Measurements from ENCODE around the gene SEPTIN7.

The SEPTIN7 gene

GRCh38 chr7:35787925-35788324, 12.9 kb upstream of the SEPTIN7 start:
- DNase-seq (ENCODE audit: low read depth in 2 of 2) = no peak

DNA sequence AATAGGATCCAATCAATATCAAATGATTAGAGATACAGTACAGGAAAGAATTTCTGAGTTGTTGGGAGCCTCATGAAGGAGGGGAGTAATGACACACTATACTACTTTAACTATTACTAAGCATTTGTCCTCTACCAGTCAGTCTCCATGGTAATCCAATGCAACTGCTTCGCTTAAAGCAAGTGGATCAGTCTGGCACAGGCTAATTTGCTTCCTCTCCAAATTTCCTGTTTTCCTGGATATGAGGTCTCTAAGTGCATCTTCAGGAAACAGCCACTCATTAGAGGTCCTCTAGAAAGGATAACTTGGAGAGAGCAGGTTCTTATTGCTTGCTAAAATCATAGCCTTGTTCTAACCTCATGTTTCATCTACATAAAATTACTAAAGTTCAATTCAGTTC, 8.4 kb upstream of the SEPTIN7 start:
- no peak for DNase-seq (ENCODE audit: low read depth in 2 of 2)

- no peak for DNase-seq (ENCODE audit: low read depth in 2 of 2)
These were observed 7.9 kb upstream of the SEPTIN7 start for GRCh38 chr7:35792873-35793489.

- no peak for DNase-seq (ENCODE audit: low read depth in 2 of 2)
These were observed 3.5 kb upstream of the SEPTIN7 start for GRCh38 chr7:35797311-35797710.

GRCh38 chr7:35799846-35800717, 775 bp upstream of the SEPTIN7 start:
- DNase-seq (ENCODE audit: low read depth in 2 of 2) = peak; percentile 78 to 79

DNA sequence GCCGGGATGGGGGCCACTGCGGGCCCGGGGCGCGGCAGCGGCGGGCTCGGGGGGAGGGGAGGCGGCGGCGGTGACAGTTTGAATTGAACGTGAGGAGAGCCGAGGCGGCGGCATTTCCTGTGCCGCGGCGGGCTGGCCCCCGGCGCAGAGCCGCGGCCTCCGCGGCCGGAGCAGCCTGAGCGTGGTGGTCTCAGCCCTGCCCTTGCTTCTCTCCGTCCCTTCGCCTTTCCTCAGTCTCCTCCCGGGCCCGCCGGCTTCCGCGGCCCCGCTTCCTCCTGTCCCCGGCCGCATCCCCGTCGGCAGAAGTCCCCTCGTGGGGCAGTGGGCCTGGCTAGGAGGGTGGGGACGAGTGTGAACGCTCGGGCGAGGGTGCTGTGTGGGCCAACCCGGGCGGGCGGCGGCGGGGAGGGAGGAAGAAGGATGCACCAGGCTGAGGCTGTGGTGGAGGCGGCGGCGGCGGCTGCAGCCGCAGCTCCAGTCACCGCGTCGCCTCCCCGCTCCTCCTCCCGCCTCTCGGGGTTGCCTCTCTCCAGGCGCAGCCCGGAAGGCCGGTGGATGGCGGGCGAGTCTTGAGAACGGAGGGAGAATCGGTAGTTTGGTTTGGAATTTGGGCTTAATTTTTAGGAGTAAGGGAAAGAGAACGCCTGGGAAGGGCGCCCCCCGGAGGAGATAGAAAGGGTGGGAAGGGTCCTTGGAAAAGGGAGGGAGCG, 690 bp downstream of the SEPTIN7 start:
- peak; percentile 60 to 66 for DNase-seq (ENCODE audit: low read depth in 2 of 2)

GRCh38 chr7:35802102-35802466, 1.2 kb downstream of the SEPTIN7 start:
- DNase-seq (ENCODE audit: low read depth in 2 of 2) = no peak

- peak in 1 of 2 donors; percentile 7 for DNase-seq (ENCODE audit: low read depth in 2 of 2)
These were observed 1.8 kb downstream of the SEPTIN7 start for GRCh38 chr7:35802649-35803048.

DNA sequence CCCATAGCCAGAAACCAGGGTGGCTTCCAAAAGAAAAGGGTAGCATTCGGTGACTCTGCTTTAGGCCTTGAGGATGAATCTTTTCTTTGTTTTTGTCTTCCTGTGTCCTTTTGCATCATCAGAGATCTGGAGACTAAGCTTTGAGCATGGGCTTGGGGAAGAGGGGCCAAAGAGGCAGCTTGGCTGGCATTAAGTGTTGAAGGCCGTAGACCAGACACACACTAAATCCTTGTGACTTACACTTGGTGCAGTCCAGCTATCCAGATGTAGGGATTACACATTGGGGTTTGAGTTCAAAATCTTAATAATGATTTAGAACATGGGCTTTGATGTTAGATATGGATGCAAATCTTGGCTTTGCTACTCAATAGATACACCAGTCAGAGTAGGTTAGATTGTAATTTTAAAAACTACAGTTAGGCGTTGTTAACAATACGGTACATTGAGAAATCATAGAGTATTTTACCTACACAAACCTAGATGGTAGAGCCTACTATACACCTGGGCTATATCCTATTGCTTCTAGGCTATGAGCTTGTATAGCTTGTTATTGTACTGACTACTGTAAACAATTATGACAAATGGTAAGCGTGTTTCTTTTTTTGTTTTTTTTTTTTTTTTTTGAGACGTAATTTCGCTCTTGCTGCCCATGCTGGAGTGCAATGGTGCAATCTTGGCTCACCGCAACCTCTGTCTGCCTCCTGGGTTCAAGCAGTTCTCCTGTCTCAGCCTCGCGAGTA, 3.5 kb downstream of the SEPTIN7 start:
- DNase-seq (ENCODE audit: low read depth in 2 of 2) = no peak

- DNase-seq (ENCODE audit: low read depth in 2 of 2) = no peak
These were observed 5.0 kb downstream of the SEPTIN7 start for GRCh38 chr7:35805876-35806275.

- no peak for DNase-seq (ENCODE audit: low read depth in 2 of 2)
These were observed 15.7 kb downstream of the SEPTIN7 start for GRCh38 chr7:35816514-35816913.

GRCh38 chr7:35817181-35817580, 16.3 kb downstream of the SEPTIN7 start:
- no peak for DNase-seq (ENCODE audit: low read depth in 2 of 2)

- DNase-seq (ENCODE audit: low read depth in 2 of 2) = no peak
These were observed 17.1 kb downstream of the SEPTIN7 start for GRCh38 chr7:35817930-35818329.

GRCh38 chr7:35818513-35818912, 17.7 kb downstream of the SEPTIN7 start:
- DNase-seq (ENCODE audit: low read depth in 2 of 2) = no peak

- DNase-seq (ENCODE audit: low read depth in 2 of 2) = no peak
These were observed 18.5 kb downstream of the SEPTIN7 start for GRCh38 chr7:35819310-35819709.

- DNase-seq (ENCODE audit: low read depth in 2 of 2) = no peak
These were observed 19.3 kb downstream of the SEPTIN7 start for GRCh38 chr7:35819954-35820703.

DNA sequence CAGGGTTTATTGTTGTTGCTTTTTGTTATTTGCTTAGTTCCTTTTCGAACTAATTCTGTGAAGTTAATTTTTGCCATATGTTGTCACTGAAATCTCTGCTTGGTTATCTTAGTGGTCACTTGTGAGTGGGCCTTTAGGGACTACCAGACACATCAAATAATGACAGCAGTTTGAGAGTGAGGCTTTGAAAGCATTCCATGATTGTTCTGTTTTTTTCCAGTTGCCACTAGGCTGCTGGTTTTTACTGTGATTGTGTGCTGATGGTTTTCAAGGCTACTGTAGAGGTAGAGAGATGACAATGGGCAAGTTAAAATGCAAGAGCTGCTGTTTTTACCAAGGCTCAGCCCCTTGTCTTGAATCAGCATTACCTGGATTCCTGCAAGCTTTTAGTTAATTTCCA, 20.0 kb downstream of the SEPTIN7 start:
- no peak for DNase-seq (ENCODE audit: low read depth in 2 of 2)

GRCh38 chr7:35823440-35823839, 22.6 kb downstream of the SEPTIN7 start:
- no peak for DNase-seq (ENCODE audit: low read depth in 2 of 2)

DNA sequence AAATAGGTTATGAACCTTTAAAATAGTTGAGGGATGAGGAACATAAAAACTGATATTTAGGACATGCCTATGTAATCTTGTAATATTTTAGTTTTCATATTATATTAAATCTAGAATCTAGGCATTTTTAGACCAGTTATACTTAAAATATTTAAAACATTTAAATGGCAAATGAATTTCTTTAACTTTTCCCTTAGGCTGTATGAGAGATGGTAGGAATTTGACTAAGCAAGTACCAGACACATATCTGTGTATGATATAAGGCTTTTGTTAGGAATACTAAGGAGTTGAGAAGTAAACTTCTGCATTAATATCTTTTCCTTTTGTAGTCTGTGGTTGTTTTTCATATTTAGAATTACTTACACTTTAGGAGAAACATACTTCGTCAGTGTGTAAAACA, 25.1 kb downstream of the SEPTIN7 start:
- DNase-seq (ENCODE audit: low read depth in 2 of 2) = no peak

DNA sequence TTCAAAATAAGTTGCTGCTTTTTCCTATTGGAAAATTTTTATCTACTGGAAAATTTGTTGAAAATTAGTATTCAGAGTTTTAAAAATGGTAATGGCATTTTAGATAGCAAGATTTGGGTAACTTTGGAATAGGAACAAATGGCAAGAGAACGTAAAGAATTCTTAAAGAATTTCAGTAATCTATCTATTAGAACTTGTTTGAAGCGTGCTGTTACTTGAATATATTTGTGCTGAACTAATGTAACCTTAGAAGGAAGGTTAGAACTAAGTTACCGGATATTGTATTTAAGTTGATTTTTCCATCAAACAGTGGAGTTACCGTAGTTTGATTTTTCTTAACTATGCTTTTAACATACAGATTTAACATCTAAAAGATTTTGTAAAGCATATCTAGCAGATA, 25.9 kb downstream of the SEPTIN7 start:
- no peak for DNase-seq (ENCODE audit: low read depth in 2 of 2)

DNA sequence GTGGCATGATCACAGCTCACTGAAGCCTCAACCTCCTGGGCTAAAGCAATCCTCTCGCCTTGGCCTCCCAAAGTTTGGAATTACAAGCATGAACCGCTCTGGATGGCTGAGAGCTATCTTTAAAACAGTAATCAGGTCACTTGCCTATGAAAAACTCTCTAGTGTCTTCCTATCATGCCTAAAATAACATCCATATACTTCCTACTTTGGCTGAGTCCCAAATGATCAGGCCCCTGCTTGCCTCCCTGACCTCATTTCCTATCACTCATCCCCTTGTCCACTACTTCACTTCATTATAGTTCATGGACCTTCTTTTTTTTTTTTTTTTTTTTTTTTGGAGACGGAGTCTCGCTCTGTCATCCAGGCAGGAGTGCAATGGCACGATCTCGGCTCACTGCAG, 28.0 kb downstream of the SEPTIN7 start:
- DNase-seq (ENCODE audit: low read depth in 2 of 2) = no peak

All from stimulated activated CD4-positive, alpha-beta T cell treated with anti-CD3 and anti-CD28 coated beads, Interleukin-4, amount 100 ng/mL, for 48 hours (primary cell).